GM21786 (cell line): Measurements from ENCODE around the gene AFAP1L1.
"Not testable (repeated sequence)": the region's sequence is repeated elsewhere in the genome, so short reads cannot be mapped to it uniquely, and the experiment has no call there.

Experiments
- ATAC-seq: cut with Tn5 transposase; IDR thresholded peaks from one replicate; pipeline ENCODE4 v1.9.1; 2021; ENCODE audit not compliant: unreplicated experiment

The AFAP1L1 gene

GRCh38 chr5:149260761-149261160 is 10.9 kb upstream of the AFAP1L1 start:
- no peak for ATAC-seq

- no peak for ATAC-seq
These were observed 10.4 kb upstream of the AFAP1L1 start for GRCh38 chr5:149261246-149261645.

GRCh38 chr5:149262315-149262714 is 9.3 kb upstream of the AFAP1L1 start:
- no peak for ATAC-seq

GRCh38 chr5:149264439-149265067 is 7.1 kb upstream of the AFAP1L1 start:
- peak; percentile 86 for ATAC-seq

- ATAC-seq = no peak
These were observed 6.6 kb upstream of the AFAP1L1 start for GRCh38 chr5:149265068-149265465.

- ATAC-seq = no peak
These were observed 6.1 kb upstream of the AFAP1L1 start for GRCh38 chr5:149265597-149265996.

- ATAC-seq = no peak
These were observed 4.3 kb upstream of the AFAP1L1 start for GRCh38 chr5:149267241-149267973.

- peak; percentile 44 for ATAC-seq
These were observed 2.6 kb upstream of the AFAP1L1 start for GRCh38 chr5:149268928-149269557.

GRCh38 chr5:149271195-149271715 is 404 bp upstream of the AFAP1L1 start:
- no peak for ATAC-seq

GRCh38 chr5:149272781-149273180 is 1.1 kb downstream of the AFAP1L1 start:
- ATAC-seq = not testable (repeated sequence)

GRCh38 chr5:149273237-149273636 is 1.6 kb downstream of the AFAP1L1 start:
- ATAC-seq = no peak

GRCh38 chr5:149273950-149274349 is 2.3 kb downstream of the AFAP1L1 start:
- no peak for ATAC-seq

- ATAC-seq = no peak
These were observed 3.3 kb downstream of the AFAP1L1 start for GRCh38 chr5:149274939-149275338.

- no peak for ATAC-seq
These were observed 6.1 kb downstream of the AFAP1L1 start for GRCh38 chr5:149277801-149278200.

- ATAC-seq = no peak
These were observed 7.0 kb downstream of the AFAP1L1 start for GRCh38 chr5:149278451-149279210.

GRCh38 chr5:149279661-149280060 is 8.0 kb downstream of the AFAP1L1 start:
- ATAC-seq = no peak

GRCh38 chr5:149280124-149280523 is 8.5 kb downstream of the AFAP1L1 start:
- ATAC-seq = no peak

GRCh38 chr5:149280802-149281201 is 9.1 kb downstream of the AFAP1L1 start:
- ATAC-seq = no peak

GRCh38 chr5:149282027-149282965 is 10.6 kb downstream of the AFAP1L1 start:
- no peak for ATAC-seq

- ATAC-seq = no peak
These were observed 11.3 kb downstream of the AFAP1L1 start for GRCh38 chr5:149282966-149283332.
